NCI-H187 treated with DMSO at 0.1 percent for 48 hours (cell line): ENCODE results near the gene NPBWR2.

ENCODE experiments used
- DNase-seq: peaks from one replicate; lab custom pipeline; 2025; lab: John Stamatoyannopoulos, UW

Gene NPBWR2

GRCh38 chr20:64072498-64073063 is 34.8 kb downstream of the NPBWR2 start:
- DNase-seq, result no peak

DNA sequence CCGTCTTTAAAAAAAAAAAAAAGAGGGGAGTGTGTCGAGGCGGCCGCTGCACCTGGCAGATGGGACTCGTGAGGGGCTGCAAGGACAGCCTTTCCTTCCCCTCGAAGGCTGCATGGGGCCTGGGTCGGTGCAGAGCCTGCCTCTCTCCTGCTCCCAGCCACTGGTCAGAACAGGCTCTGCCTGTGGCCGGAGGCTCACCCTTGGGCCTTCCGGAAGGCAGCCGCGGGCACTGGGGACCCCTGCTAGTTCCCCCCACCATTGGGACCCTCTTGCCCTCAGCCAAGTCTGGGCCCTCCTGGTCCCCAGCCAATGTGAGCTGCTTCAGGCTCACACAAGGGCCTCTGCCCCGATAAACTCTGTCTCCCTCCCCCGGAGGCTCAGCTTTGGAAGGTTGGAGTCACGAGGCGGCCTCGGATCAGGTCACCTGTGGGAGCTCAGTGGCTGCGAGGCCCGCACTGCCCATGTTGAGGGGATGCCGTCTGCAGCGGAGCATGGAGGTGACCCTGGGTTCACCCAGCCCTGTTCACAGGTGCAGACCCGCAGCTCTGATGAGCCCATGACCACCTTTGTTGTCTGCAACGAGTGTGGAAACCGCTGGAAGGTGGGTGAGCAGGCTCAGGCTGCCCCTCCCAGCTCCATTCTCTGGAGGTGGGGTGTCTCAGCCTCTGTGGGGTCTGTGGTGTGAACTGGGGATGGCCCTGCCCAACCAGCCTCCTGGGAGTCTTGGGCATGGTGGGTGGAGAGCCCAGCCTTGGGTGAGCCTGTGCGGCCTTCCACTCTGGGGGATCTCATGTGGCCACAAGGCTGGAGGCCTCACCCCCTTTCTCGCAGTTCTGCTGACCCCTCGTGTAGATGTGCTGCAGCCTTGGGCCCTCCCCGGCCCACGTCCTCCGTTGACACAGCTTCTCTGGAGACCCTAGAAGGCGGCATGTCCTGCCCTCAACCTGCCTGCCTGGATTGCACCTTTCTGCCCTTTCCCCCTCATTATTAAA is 35.7 kb downstream of the NPBWR2 start:
- DNase-seq, result no peak

DNA sequence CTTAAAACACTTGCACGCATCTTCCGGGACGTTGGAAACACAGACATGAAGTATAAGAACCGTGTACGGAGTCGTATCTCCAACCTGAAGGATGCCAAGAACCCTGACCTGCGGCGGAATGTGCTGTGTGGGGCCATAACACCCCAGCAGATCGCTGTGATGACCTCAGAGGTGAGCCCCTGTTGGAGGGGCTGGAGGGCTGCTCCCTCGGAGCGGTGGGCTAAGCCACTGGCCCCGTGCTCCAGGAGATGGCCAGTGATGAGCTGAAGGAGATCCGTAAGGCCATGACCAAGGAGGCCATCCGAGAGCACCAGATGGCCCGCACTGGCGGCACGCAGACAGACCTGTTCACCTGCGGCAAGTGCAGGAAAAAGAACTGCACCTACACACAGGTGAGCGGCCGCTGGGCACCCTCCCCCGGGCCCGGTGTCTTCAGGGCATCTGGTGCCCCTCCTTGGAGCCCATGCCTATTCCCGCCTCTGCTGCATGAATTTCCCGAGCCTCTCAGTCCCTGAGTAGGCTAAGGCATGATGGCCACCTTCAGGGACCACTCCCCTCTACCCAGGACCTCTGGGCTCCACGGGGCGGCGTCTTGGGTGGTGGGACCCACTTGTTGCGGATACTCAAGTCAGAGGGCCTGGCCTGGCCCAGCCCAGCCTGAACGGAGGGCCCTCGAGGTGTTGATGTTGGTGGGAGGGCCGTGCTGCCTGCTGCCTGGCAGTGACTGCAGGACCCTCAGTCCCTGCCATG is 36.9 kb downstream of the NPBWR2 start:
- no peak for DNase-seq

- DNase-seq, result no peak
Measured at GRCh38 chr20:64069614-64070243, 37.6 kb downstream of the NPBWR2 start.

GRCh38 chr20:64069209-64069613 is 38.2 kb downstream of the NPBWR2 start:
- DNase-seq, result no peak

DNA sequence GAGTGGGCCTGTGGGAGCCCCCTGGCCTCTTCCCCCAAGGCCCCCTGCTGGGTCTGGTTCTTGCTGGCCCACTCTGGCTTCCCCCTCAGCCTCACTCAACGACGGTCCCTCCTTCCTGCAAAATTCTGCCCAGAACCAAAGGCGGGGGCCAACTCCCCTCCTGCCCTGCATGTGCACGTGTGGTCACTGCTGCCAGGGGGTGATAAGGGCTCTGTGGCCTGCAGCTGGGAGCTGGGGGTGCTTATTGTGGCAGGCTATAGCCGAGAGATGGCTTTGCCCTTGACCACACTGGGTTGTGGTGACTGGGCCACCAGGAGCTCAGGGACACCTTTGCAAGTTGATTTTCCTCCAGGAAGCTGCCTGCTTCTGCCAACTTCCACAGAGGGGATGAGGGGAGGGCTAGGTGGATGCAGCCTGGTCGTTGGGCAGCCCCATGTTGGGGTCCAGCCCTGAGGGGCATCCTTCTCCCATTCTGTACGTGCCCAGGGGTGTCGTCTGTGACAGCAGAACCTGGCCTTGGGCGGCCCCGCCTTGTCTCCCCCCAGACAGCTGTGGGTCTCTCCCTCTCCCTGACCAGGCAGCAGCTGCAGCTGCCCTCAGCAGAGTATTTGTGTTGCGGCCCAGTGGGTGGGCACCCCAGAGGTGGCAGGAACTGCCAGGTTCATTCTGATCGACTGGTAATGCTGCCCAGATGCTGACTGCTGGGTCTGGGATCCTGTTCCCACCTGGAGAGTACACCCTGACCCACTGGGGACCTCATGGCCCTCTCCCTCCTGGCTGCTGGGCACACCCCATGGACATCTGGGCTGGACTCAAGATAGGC is 38.8 kb downstream of the NPBWR2 start:
- DNase-seq, result no peak

GRCh38 chr20:64067733-64068307 is 39.5 kb downstream of the NPBWR2 start:
- no peak for DNase-seq

GRCh38 chr20:64067005-64067632 is 40.2 kb downstream of the NPBWR2 start:
- no peak for DNase-seq

GRCh38 chr20:64065974-64066343 is 41.4 kb downstream of the NPBWR2 start:
- DNase-seq, result no peak

DNA sequence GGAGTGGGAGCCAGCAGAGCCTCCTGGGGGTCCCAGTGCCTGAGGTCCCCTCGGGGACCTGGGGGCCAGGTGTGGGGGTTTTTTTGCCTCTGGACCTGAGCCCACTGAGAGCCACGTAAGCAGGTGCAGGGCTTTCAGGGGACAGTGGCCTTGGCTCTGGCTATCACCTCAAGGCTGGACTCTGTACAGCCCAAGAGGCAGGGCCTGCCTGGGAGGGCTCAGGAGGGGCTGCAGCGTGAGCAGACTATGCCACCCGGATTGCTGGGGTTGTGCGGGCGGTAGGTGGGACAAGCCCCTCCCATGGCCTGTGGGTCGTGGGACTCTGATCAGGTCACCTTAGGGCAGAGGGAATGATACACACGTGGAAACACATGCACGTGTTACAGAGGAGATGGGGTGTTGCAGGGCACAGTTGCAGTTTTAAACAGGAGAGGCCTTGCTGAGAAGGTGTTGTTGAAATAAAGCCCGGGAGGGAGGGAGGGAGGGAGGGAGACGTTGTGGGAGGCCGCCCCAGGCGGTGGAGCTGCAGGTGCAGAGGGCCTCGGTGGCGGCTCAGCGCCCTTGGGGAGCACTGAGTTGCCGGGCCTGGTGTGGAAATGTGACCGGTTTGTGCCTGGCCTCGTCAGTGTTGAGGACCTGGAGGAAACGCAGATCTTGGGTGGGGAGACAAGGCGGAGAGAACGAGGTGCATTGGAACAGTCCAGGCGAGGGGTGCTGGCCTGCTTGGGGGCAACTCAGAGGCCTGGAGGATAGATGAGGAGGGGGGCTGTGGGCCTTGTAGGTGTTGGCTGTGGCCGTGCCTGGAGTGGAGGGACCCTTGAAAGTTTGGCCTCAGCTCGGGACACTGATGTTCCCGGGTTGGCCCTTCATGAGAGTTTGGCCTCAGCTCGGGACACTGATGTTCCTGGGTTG is 42.0 kb downstream of the NPBWR2 start:
- no peak for DNase-seq

DNA sequence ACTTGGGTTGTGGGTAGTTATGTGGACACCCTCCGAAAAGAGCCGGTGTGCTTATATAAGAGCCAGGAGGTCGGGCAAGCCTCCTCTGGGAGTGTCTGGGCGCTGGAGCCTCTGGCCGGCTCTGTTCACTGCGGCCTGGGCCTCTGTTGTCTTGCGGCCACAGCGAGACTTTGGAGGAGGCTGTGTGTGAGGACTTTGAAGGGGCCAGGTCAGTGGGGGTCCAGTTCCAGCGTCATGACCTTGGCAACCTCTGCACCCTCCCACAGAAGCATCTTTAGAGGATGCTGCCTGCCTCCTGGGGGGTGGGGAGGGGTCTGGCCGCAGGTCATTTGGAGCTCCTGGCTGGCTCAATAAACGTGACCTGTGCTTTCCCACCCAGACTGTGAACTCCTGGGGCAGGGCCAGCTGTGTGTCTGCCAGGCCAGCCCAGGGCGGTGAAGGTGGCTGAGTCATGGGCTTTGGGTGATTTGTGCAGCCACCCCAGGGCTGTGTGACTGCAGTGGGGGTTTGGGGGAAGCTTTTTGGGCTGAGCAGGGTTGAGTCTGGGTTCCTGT is 43.1 kb downstream of the NPBWR2 start:
- no peak for DNase-seq

DNA sequence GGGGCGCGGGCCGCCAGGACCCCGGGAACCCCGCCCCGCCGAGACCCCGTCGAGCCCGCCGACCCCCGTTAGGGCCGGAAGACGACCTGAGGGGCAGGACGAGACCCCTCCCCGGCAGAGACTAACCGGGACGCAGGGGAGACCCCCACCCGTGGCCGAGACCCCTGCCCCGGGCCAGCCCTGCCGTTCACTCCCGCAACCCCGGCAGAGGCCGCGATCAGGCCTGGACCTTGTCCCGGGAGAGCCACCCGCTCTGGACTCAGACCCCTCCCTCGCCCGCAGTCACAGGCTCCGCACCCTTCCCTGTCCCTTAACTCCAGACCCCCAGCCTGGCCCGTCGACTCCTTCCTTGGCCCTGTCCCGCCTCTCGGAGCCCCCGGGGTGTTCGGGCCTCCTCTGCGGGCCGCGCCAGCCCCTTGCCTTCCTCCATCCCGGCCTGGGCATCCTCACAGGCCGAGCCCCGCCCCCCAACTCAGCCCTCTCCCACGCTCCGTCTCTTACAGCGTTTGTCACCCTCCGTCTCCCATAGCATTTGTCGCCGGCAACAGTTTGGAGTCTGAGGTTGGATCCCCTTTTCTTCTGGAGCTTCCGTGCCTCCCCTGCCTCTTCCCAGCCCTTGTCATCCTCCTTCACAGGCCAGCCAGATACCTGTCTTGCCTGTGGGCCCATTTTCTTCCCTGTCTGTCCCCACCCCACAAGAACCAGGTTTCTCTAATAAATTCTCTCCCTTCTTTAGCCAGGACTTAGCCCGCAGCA is 43.8 kb downstream of the NPBWR2 start:
- DNase-seq, result no peak

GRCh38 chr20:64062596-64063388 is 44.6 kb downstream of the NPBWR2 start, which contains the start of gene TCEA2:
Gene TCEA2, plus strand, starts transcription at chr20:64063198. Its CDS starts 115 bp downstream, at chr20:64063313.
- peak; percentile 68 for DNase-seq

DNA sequence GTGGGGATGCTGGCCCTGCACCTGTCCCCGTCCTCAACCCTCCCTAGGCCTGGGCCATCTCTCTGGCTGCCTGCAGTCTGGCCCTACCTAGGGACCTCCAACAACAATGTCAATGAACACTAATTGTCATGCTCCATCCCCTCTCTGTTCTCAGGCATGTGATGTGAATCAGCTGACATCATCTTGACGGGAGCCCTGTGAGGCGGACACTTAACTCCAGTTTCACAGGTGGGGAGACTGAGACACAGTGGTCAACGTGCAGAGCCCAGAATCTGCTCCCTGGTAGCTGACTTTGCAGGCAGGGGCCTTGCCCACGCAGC is 45.1 kb downstream of the NPBWR2 start:
- DNase-seq, result no peak

GRCh38 chr20:64058536-64058935 is 48.8 kb downstream of the NPBWR2 start:
- DNase-seq, result no peak

GRCh38 chr20:64057628-64058498 is 49.5 kb downstream of the NPBWR2 start:
- DNase-seq, result peak; percentile 66
